GM21381 (cell line): ENCODE data around the gene PAEP.
"Not testable (repeated sequence)": the region's sequence is repeated elsewhere in the genome, so short reads cannot be mapped to it uniquely, and the experiment has no call there.

Experiments used
- ATAC-seq: cut with Tn5 transposase; IDR thresholded peaks from one replicate; pipeline ENCODE4 v1.9.1; 2021; ENCODE audit warnings: mild to moderate bottlenecking, moderate library complexity; ENCODE audit not compliant: unreplicated experiment

The PAEP gene

DNA sequence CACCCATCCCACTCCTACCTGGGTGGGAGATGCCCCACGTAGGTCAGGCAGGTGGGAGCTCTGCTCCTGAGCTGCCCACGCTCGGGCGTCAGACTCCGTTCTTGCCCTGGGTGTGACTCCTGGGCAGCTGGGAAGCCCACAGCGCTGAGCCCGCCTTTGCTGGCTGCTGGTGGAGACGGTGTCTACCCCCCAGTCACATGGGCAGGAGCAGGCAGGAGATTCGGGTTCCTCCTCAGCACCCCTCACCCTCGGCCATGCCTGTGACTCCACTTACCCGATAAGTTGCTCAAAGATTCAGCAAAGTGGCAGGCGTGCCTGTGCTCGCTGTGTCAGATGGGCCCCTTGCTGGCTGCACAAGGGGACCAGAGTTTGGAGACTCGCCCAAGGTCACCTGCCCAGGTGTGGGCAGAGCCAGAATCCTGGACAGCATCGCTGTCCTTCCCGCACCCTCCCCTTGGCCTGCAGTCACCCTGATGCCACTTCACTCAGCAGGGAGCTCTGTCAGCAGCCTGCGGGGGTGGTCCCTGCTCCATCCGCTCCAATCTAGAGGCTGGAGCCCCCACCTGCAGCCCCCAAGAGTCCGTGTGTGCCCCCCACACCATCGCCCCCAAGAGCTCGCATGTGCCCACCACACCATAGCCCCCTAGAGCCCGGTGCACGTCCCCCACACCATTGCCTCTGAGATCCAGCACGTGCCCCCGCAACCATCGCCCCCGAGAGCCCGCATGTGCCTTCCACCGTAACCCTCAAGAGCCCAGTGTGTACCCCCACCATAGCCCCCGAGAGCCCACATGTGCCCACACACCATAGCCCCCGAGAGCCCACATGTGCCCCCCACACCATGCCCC is 36.1 kb upstream of the PAEP start:
- ATAC-seq, result no peak

DNA sequence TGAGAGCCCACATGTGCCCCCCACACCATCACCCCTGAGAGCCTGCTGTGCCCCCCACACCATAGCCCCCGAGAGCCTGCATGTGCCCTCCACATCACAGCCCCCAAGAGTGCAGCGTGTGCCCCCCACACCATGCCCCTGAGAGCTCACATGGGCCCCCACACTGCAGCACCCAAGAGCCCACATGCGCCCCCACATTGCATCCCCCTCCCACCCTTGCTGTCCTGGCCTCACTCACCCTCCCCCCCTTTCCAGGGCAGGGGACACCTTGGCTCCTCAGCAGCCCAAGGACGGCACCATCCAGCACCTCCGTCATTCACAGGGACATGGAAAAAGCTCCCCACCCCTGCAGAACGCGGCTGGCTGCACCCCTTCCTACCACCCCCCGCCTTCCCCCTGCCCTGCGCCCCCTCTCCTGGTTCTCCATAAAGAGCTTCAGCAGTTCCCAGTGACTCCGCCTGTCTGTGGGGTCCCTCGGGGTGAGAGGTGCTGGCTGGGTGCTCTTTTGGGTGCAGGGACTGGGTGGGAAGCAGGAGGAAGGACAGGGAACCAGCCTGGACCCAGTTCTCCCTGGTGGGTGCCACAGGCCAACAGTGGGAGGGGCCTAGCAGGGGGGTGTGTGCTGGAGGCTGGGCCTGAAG is 35.3 kb upstream of the PAEP start:
- ATAC-seq, result no peak

DNA sequence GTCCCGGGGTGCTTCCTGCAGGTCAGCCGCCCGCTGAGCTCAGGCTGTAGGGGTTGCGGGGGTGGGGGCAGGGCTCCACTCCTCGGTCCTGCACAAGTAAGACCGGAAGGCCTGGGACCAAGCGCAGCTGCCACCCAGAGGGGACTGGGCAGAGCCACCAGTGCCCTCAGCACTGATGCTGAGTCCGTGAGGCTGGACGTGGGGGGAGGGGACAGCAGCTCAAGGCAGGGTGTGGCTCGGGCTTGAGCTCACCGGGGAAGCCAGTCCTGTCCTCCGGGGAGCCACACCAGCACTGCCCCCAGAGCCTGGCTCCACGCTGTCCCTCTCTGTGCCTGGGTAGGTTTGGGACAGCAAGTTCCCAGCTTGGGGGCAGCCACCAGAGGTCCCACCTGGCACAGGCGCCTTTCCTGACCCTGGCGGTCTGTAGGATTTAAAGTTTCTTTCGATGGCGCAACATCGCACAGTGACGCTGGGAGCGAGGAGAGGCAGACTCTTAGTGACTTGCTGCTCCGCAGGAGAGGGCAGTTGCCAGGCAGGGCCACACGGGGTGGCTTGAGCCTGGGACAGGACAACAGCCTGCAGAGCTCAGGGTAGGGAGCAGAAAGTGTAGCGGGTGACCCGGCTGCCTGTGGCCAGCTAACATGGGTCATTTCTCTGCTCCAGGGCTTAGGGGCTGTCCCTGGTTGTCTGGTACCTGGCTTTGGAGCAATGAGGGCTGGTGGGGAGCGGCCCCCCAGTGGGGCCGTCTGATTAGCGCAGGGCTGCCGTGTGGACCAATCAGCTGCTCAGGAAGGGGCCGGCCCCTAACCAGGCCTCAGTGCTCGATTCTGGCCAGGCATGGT is 34.6 kb upstream of the PAEP start:
- no peak for ATAC-seq

DNA sequence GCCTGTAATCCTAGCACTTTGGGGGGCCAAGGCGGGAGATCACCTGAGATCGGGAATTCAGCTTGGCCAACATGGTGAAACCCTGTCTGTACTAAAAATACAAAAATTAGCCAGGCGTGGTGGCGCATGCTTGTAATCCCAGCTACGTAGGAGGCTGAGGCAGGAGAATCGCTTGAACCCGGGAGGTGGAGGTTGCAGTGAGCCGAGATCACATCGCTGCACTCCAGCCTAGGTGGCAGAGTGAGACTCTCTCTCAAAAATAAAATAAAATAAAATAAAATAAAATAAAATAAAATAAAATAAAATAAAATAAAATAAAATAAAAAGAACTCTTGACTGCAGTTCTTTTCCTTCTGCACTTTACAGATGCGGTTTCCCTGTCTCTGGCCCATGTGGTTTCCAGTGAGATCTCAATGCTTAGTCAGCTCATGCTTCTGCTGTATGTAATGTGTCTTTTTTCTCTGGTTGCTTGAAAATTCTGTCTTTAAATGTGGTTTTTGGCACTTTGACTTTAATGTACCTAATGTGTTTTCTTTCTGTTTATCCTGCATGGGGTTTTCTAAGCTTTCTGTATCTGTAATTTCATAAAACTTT is 32.6 kb upstream of the PAEP start:
- ATAC-seq, result not testable (repeated sequence)

DNA sequence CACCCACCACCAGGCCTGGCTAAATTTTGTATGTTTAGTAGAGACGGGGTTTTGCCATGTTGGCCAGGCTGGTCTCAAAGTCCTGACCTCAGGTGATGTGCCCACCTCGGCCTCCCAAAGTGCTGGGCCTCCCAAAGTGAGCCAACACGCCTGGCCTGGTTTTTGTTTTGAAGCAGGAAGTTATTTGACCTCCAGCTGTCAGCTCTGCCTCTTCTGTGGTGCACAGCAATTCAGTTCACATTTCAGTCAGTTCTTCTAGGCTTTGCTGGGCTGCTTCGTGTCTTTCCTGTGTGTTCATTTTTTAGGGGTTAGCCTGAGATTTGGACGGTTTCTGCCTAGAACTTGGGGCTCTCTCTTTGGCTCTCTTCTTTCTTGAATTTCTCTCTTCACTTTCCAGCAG is 31.4 kb upstream of the PAEP start:
- no peak for ATAC-seq

DNA sequence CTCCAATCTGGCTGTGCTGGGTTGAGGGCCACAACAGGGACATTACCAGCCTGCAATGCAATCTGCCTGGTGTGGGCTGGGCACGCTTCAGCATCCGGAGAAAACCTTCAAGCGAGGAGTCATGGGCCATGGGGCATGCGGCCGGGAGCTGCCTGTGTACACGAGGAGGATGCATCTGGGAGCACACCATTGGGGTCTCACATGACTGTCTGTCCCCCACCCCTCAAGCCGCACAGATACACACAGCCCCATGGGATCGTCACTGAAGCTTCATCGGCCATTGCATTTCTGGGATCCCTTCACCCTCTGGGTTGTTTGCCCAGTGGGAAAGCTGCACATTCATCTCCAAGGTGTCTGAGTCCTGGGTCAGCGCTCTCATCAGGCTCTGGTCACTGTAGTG is 30.5 kb upstream of the PAEP start:
- ATAC-seq, result no peak

DNA sequence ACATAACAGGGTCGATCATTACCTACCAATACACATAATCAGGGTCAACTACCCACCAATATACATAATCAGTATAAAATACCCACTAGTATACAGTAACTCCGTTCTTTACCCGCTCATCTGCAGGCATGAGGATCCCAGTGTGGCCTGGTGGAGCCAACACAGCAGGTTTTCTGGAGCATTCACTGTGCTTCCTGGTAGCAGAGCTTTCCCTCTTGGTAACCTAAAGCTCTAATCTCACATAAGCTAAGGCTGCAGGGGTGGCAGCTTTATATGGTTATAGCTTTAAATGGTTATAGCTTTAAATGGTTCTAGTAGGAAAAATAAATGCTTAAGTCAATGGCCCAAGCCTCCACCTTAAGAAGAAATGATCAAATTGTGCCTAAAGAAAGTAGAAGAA is 28.4 kb upstream of the PAEP start:
- no peak for ATAC-seq

DNA sequence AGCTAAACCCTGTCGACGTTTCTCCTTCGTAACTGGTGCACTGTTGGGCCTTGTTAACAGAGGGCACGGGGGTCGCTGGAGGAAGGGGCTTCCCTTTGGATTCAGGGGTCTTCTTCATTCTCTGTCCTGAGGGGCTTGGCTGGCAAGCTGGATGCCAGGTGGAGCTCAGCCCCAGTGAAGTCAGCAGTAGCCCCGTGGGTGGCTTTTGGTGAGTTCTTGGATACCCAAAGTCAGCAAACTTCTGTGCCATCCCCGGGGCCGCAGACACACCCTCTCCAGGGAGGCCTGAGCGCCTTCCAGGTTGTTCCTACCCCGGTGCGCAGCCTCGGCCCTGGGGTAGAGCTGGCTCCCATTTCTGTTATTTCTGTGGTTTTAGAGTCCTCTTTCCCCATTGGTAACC is 27.9 kb upstream of the PAEP start:
- no peak for ATAC-seq

DNA sequence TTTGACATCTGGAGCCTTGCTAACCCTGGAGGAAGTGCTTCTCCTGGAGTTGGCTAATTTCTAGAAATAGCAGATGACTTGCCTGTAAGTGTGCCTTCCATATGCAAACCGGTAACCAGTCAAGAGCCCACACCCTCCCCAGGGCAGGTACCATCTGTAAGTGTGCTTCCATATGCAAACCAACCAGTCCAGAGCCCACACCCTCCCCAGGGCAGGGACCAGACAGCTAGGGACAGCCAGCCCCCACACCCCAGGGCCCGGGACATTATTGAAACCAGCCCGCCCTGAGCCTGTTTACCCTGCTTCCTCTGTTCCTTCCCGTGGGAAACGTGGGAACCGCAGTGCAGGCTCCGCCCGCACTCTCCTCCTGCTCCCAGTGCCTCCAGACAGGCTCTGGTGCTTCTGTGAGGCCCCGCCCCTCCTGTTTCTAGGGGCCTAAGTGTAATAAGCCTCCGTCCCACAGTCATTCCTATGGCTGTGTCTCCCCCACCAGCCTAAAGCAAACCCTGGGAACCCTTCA is 27.3 kb upstream of the PAEP start:
- not testable (repeated sequence) for ATAC-seq

DNA sequence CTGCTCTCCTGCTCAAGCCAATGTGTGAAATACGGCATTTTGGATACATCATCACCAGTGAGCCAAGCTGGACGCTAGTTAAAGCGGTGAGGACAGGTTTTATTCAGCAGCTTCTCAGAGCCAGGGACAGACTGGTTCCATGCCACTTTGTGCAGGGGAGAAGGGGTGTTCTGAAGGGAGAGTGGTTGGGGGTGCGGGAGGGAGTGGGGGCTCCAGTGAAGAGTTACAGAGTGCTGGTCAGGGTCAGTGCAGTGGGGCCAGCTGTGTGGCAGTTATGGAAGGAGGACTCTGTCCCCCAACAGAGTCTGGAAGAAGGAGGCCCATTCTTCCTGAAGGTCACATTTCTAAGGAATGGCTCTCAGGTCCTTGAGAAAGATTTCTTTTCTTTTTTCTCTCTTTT is 26.7 kb upstream of the PAEP start:
- not testable (repeated sequence) for ATAC-seq

DNA sequence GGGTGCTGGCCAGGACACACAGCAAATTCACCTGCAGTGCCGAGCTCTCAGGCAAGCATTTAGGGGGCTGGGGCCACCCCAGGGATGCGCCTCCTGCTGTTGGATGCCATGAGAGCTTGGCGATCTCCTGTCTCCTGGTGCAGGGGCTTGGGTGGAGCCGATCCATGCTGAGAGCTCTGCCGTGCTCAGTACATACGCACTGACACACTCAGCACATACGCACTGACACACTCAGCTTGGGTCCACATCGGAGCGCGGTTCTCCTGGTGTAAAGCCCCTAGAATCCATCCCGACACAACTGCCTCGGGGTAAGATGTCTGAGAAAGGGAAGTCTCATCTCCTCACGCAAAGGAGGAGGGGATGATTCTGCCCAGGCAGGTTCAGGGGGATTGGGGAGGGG is 25.9 kb upstream of the PAEP start:
- ATAC-seq, result not testable (repeated sequence)

DNA sequence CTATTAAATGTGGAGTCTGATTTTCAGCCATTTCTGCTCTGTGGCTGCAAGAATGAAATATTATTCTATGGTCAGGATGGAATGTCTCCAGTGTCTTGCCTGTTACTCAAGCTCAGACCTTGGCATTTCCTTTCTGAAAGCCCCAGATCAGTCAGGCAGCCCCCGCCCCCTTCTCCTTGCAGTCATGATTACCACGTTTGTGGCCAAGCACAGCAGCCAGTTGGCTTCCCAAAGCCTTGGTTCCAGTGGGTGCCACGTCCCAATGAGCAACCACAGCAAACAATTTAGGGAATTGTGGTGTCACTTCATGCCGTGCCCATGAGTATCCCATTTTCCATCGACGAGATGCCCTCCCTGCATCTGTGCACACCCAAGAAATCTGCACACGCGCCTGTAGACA is 25.3 kb upstream of the PAEP start:
- ATAC-seq, result no peak

DNA sequence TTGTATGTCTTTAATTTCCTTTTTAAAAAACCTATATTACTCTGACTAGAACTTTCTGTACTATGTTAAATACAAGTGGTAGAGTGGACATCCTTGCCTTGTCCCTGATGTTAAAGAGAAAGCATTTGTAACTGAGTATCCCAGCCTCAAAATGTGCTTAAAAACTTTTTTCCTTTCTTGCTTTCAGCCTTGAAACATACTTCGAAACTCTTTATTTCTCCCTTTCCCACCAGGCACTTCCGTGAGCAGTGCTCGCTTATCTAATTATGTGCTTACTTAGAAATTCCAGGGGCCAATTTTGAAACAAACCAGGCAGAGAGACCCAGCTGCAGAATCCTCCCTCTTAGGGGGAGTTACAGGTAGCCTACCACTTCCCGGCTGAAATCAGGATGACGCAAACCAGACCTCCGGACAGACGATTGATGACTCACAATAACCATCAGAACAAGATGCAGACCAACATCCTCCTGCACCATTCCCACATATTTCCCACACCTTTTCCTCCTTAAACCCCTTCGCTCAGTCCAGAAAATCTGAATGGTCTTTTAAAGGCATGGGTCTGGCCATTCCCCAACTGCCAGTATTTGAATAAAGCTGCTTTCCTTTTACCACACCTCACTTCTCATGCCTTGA is 18.2 kb upstream of the PAEP start:
- not testable (repeated sequence) for ATAC-seq

DNA sequence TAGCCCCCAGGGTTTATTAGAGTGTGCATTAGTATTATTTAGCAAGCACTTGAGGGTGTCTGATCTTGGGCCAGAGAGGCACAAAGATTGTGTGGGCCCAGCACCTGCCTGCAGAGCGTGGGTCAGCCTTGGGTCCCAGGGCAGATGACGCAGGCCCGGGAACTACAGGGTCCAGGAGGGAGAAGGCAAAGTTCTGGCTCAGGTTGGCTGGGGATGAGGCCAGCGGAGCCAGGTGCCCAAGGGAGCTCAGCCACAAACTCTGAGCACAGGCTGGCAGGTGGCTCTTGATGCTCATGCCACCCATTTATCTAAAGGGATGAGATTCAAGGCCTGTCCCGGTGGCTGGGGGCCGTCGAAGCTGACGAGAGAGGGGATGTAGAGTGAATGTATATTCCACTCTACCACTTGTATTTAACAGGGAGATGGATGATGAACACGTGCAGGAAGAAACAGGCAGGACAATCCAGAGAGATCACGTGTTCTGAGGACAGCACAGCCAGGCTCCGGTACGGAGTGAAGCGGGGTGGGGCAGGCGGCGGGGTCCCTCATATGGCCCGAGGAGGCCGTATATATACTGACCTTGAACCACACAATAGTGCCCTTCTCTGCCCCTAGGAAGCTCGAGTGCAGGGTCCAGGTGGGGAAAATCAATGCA is 16.4 kb upstream of the PAEP start:
- ATAC-seq, result no peak

DNA sequence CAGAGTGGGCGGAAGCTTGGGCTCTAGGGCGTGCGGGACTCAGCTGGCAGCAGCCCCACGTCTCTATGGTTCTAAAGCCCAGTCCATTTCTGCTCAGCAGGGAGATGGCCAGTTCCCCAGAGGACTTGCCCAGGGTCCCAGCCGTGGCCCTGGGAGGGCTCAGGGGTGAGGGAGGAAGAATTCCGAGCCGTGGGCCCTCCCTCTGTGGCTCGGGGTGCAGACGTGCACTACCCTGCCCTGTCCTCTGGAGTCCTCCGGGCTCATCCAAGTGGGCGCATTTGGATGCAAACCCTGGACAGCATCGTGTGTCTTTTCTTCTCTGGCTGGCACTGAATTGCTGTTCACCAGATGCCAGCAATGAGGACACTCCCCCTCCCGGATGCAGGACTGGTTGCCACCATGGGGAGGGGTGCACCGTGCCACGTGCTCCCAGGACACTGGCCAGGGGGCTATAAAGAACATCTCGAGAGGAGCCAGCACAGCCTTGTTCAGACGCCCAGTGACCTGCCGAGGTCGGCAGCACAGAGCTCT is 15.8 kb upstream of the PAEP start, which contains the start of gene OBP2A:
Gene OBP2A, plus strand, starts transcription at position 481 of the 531 bp plus-strand sequence. CDS start 55 bp downstream, outside the sequence.
- ATAC-seq, result not testable (repeated sequence)

DNA sequence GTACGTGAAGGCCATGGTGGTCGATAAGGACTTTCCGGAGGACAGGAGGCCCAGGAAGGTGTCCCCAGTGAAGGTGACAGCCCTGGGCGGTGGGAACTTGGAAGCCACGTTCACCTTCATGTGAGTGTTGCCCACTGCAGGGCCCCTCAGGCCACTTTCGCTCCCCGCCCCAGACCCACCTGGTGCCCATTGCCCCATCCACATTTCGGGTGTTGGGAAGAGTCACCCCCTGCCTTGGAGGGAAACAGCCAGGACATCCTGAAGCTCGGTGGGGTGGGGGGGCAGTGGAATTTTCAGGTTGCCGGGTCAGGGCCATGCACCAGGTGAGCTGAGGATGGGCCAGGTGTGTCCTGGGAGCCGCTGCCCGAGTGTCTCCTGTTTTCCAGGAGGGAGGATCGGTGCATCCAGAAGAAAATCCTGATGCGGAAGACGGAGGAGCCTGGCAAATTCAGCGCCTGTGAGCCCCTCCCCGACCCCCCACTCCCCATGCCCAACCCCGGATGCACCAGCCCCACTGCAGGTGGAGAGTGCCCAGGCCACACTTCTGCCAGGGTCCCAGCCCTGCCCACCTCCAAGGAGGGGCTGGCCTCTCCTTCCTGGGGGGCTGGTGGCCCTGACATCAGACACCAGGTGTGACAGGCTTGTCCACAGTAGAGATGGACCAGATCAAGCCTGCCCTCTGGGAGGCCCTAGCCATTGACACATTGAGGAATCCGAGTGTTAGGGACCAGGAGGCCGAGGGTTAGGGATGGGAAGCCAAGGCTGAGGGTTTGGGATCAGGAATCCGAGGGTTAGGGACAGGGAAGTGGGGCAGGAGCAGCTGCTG is 14.6 kb upstream of the PAEP start:
- ATAC-seq, result not testable (repeated sequence)

DNA sequence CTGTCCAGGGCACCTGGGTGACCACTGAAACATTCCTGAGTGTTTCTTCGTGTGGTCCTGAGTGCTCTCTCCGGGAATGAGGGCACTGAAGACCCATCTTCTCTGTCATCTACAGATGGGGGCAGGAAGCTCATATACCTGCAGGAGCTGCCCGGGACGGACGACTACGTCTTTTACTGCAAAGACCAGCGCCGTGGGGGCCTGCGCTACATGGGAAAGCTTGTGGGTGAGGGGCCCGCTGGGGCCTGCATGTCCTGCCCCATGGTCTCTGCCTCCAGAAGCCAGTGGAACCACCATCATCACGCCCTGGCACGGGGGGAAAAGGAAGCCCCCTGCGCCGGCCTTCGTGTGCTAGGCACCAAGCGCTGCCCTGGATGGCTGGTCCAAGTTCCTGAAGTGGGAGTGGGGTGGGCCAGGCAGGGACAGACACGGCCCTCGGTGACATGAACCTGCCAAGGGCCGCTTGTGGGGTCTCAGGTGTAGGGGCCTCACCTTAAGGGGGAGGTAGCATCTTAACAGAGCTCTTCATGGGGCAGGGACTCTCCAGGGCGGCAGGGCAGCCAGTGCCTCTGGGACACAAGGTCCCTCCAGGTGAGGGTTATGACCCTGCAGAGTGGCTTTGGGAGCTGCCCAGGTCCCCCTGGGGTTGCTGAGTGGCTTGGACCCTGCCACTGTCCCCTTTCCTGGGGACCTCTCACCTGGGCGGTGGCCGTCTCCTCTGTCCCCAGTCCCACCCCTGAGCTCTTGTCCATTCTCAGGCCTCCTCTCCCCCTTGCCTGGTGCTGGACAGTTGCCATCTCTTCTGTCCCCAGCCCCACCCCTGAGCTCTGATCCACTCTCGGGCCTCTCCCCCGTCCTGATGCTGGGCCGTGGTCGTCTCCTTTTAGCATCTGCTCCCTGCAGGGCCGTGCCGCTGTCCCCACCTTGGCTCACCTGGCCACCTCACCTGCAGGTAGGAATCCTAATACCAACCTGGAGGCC is 13.5 kb upstream of the PAEP start:
- ATAC-seq, result no peak
